Mesenchymal stem cell (in vitro differentiated cells and primary cell): Measurements from ENCODE around the gene LSP1.

Source experiments
- DNase-seq: peaks from one replicate; pipeline ENCODE4 v3.0.0-alpha.2; 2013
- H2AFZ ChIP-seq: one replicate; pipeline ENCODE4 v1.6.1; 2013; ENCODE audit warnings: low read depth, mild to moderate bottlenecking, control low read depth, inconsistent platforms, low read length, moderate library complexity
- H2AK5ac ChIP-seq: 2 replicates; pipeline ENCODE4 v1.6.1; 2013; ENCODE audit warnings: low read length, moderate library complexity, mild to moderate bottlenecking, inconsistent platforms; ENCODE audit not compliant: severe bottlenecking
- H2BK120ac ChIP-seq: one replicate; pipeline ENCODE4 v1.6.1; 2013; ENCODE audit warnings: low read depth, mild to moderate bottlenecking, inconsistent platforms, low read length, moderate library complexity
- H2BK12ac ChIP-seq, 2 experiments: one replicate each; pipeline ENCODE4 v1.6.1; 2013; ENCODE audit warnings: inconsistent platforms in 2 of 2, low read length in 2 of 2, mild to moderate bottlenecking in 2 of 2, moderate library complexity in 2 of 2, control low read depth in 1 of 2
- H2BK15ac ChIP-seq: one replicate; pipeline ENCODE4 v1.6.1; 2013; ENCODE audit warnings: mild to moderate bottlenecking, low read depth, inconsistent platforms; ENCODE audit not compliant: poor library complexity, severe bottlenecking
- H2BK5ac ChIP-seq: 2 replicates; pipeline ENCODE4 v1.6.1; 2013; ENCODE audit warnings: low read depth, mild to moderate bottlenecking, low read length, control low read depth, inconsistent platforms; ENCODE audit not compliant: poor library complexity, severe bottlenecking
- H3K14ac ChIP-seq, 2 experiments: one replicate each; pipeline ENCODE4 v1.6.1; 2013; ENCODE audit warnings: inconsistent platforms in 2 of 2, low read length in 2 of 2, control low read depth in 1 of 2, mild to moderate bottlenecking in 1 of 2, moderate library complexity in 1 of 2
- H3K18ac ChIP-seq, 2 experiments: one replicate each; pipeline ENCODE4 v1.6.1; 2013; ENCODE audit warnings: inconsistent platforms in 2 of 2, low read length in 2 of 2, control low read depth in 1 of 2, low read depth in 1 of 2, mild to moderate bottlenecking in 1 of 2
- H3K23ac ChIP-seq, 2 experiments: one replicate each; pipeline ENCODE4 v1.6.1; 2013; ENCODE audit warnings: inconsistent platforms in 2 of 2, low read length in 2 of 2, mild to moderate bottlenecking in 2 of 2, moderate library complexity in 2 of 2, control low read depth in 1 of 2
- H3K27ac ChIP-seq: 2 replicates; pipeline ENCODE4 v1.5.1; 2013; ENCODE audit warnings: mild to moderate bottlenecking, moderate library complexity, low read length, control low read depth, inconsistent platforms; ENCODE audit not compliant: poor library complexity, severe bottlenecking
- H3K27me3 ChIP-seq, 2 experiments: 2 replicates each; pipeline versions ENCODE4 v1.6.1 to v1.7.0; 2013; ENCODE audit warnings: low read length in 2 of 2, mild to moderate bottlenecking in 2 of 2, moderate library complexity in 2 of 2, control low read depth in 1 of 2, inconsistent platforms in 1 of 2; ENCODE audit not compliant: control insufficient read depth in 1 of 2, insufficient read depth in 1 of 2
- H3K36me3 ChIP-seq, 2 experiments: 2 replicates each; pipeline versions ENCODE4 v1.6.1 to v1.7.0; 2013; ENCODE audit warnings: low read length in 2 of 2, control low read depth in 1 of 2, inconsistent platforms in 1 of 2, low read depth in 1 of 2, mild to moderate bottlenecking in 1 of 2; ENCODE audit not compliant: insufficient read depth in 2 of 2, control insufficient read depth in 1 of 2
- H3K4ac ChIP-seq, 2 experiments: one replicate each; pipeline ENCODE4 v1.6.1; 2013; ENCODE audit warnings: inconsistent platforms in 2 of 2, low read length in 2 of 2, mild to moderate bottlenecking in 2 of 2, moderate library complexity in 2 of 2, control low read depth in 1 of 2, low read depth in 1 of 2
- H3K4me1 ChIP-seq: 2 replicates; pipeline ENCODE4 v1.6.1; 2013; ENCODE audit warnings: low read depth, low read length, control low read depth; ENCODE audit not compliant: control insufficient read depth, insufficient read depth
- H3K4me2 ChIP-seq: 2 replicates; pipeline ENCODE4 v1.6.1; 2013; ENCODE audit warnings: low read length, mild to moderate bottlenecking, inconsistent platforms; ENCODE audit not compliant: poor library complexity, severe bottlenecking
- H3K4me3 ChIP-seq, 2 experiments: 2 replicates each; pipeline versions ENCODE4 v1.5.1 to v1.7.0; 2013; ENCODE audit warnings: low read length in 2 of 2, mild to moderate bottlenecking in 2 of 2, control low read depth in 1 of 2, low read depth in 1 of 2; ENCODE audit not compliant: insufficient read depth in 1 of 2
- H3K79me1 ChIP-seq: replicated peaks from 2 replicates; pipeline ENCODE4 v1.6.1; 2013; ENCODE audit warnings: mild to moderate bottlenecking, control low read depth, low read length, inconsistent platforms; ENCODE audit not compliant: poor library complexity, severe bottlenecking
- H3K9ac ChIP-seq: 2 replicates; pipeline ENCODE4 v1.7.0; 2013; ENCODE audit warnings: mild to moderate bottlenecking, low read length, moderate library complexity
- H3K9me3 ChIP-seq: 2 replicates; pipeline ENCODE4 v1.7.0; 2013; ENCODE audit warnings: mild to moderate bottlenecking, low read length; ENCODE audit not compliant: control insufficient read depth
- H4K8ac ChIP-seq: one replicate; pipeline ENCODE4 v1.6.1; 2013; ENCODE audit warnings: inconsistent platforms, mild to moderate bottlenecking, low read length, moderate library complexity
- H4K91ac ChIP-seq: one replicate; pipeline ENCODE4 v1.6.1; 2013; ENCODE audit warnings: mild to moderate bottlenecking, low read length, inconsistent platforms
- WGBS: methylation state at CpG from one replicate; pipeline ENCODE4 v1.1.7; 2013; ENCODE audit warnings: mixed read lengths; 5-methylcytosine and 5-hydroxymethylcytosine counted together

Gene LSP1

GRCh38 chr11:1864831-1865665 is 12.2 kb downstream of the LSP1 start:
- Histone ChIP-seq H3K4me1 (peaks cover 42% of the 10 kb centered on the region), H2AK5ac (peak overlapping the region; percentile 0), H2BK5ac (no peak overlapping the region), H2AFZ (no peak overlapping the region), H3K27me3 (peaks cover 0 to 28% of the 10 kb centered on the region in 2 experiments), H3K27ac (no peak overlapping the region), H3K4me2 (no peak overlapping the region), H3K9me3 (no peaks in the 10 kb centered on the region), H3K18ac (peak overlapping the region; percentile 42 to 88), H3K14ac (peak overlapping the region in 1 of 2 experiments; percentile 88), H3K4me3 (peak overlapping the region in 1 of 2 experiments; percentile 46), H2BK15ac (peak overlapping the region; percentile 8), H3K23ac (peak overlapping the region in 1 of 2 experiments; percentile 26), H3K4ac (peak overlapping the region; percentile 5 to 57), H4K8ac (peak overlapping the region; percentile 71), H3K9ac (peak overlapping the region; percentile 81), H2BK120ac (peak overlapping the region; percentile 90), H3K36me3 (no peaks in the 10 kb centered on the region), H2BK12ac (peak overlapping the region; percentile 11 to 60), H4K91ac (peak overlapping the region; percentile 83), H3K79me1 (no peaks in the 10 kb centered on the region)
- 88% methylated on average over 28 of the region's 30 CpGs for WGBS
- DNase-seq, result no peak

GRCh38 chr11:1866226-1866625 is 13.3 kb downstream of the LSP1 start:
- Histone ChIP-seq H4K8ac (peak overlapping the region; percentile 19), H2AFZ (no peak overlapping the region), H2BK5ac (no peak overlapping the region), H3K4me2 (no peak overlapping the region), H2BK120ac (peak overlapping the region; percentile 24), H3K4ac (peak overlapping the region in 1 of 2 experiments; percentile 47), H3K9ac (no peak overlapping the region), H3K27me3 (peaks cover 0 to 37% of the 10 kb centered on the region in 2 experiments), H4K91ac (peak overlapping the region; percentile 57), H2BK12ac (peak overlapping the region in 1 of 2 experiments; percentile 75), H3K14ac (no peak overlapping the region), H3K27ac (no peak overlapping the region), H2AK5ac (peak overlapping the region; percentile 26), H3K36me3 (no peaks in the 10 kb centered on the region), H3K18ac (peak overlapping the region in 1 of 2 experiments; percentile 35), H3K9me3 (no peaks in the 10 kb centered on the region), H3K79me1 (no peaks in the 10 kb centered on the region), H2BK15ac (no peak overlapping the region), H3K4me1 (peaks cover 50% of the 10 kb centered on the region), H3K4me3 (no peak overlapping the region), H3K23ac (peak overlapping the region in 1 of 2 experiments; percentile 43)
- 95% methylated on average over 8 of the region's 8 CpGs for WGBS
- no peak for DNase-seq

GRCh38 chr11:1866776-1867175 is 13.9 kb downstream of the LSP1 start:
- Histone ChIP-seq H2BK15ac (no peak overlapping the region), H2AK5ac (no peak overlapping the region), H4K8ac (peak overlapping the region; percentile 5), H2AFZ (no peak overlapping the region), H3K9me3 (no peaks in the 10 kb centered on the region), H3K27ac (no peak overlapping the region), H2BK5ac (no peak overlapping the region), H3K4me2 (no peak overlapping the region), H3K27me3 (peaks cover 0 to 37% of the 10 kb centered on the region in 2 experiments), H3K23ac (no peak overlapping the region), H2BK12ac (peak overlapping the region; percentile 16 to 18), H3K9ac (no peak overlapping the region), H3K14ac (peak overlapping the region in 1 of 2 experiments; percentile 31), H4K91ac (no peak overlapping the region), H3K79me1 (no peaks in the 10 kb centered on the region), H3K4me1 (peaks cover 56% of the 10 kb centered on the region), H3K18ac (peak overlapping the region in 1 of 2 experiments; percentile 35), H3K4me3 (no peak overlapping the region), H2BK120ac (no peak overlapping the region), H3K4ac (no peak overlapping the region), H3K36me3 (no peaks in the 10 kb centered on the region)
- 83% methylated on average over 15 of the region's 15 CpGs for WGBS
- no peak for DNase-seq

GRCh38 chr11:1867381-1867780 is 14.5 kb downstream of the LSP1 start:
- Histone ChIP-seq H2AK5ac (no peak overlapping the region), H3K36me3 (no peaks in the 10 kb centered on the region), H3K4me2 (no peak overlapping the region), H2BK15ac (no peak overlapping the region), H4K8ac (no peak overlapping the region), H3K14ac (no peak overlapping the region), H3K9ac (no peak overlapping the region), H2BK5ac (no peak overlapping the region), H3K27me3 (peaks cover 0 to 36% of the 10 kb centered on the region in 2 experiments), H2BK12ac (peak overlapping the region in 1 of 2 experiments; percentile 29), H3K18ac (no peak overlapping the region), H3K23ac (no peak overlapping the region), H3K9me3 (no peaks in the 10 kb centered on the region), H2BK120ac (no peak overlapping the region), H4K91ac (peak overlapping the region; percentile 41), H2AFZ (no peak overlapping the region), H3K4me3 (no peak overlapping the region), H3K27ac (no peak overlapping the region), H3K4me1 (peaks cover 61% of the 10 kb centered on the region), H3K79me1 (no peaks in the 10 kb centered on the region), H3K4ac (no peak overlapping the region)
- 95% methylated on average over 8 of the region's 8 CpGs for WGBS
- DNase-seq, result no peak
